Fibroblast of lung (primary cell): Measurements from ENCODE around the gene BTBD2. TPM values are rescaled to one million over a fixed set of nuclear protein-coding genes. Genes with fewer than 3 reads are reported as not detected.

Source experiments
- DNase-seq, 2 donors: peaks; one replicate each; pipeline versions ENCODE4 v3.0.0 to v3.0.0-alpha.2; 2010; ENCODE audit warnings: low read depth in 2 of 2
- H2AFZ ChIP-seq: 2 replicates; pipeline ENCODE4 v1.5.1; 2012; ENCODE audit warnings: low read length, control low read depth, inconsistent platforms
- H3K27ac ChIP-seq: 2 replicates; pipeline ENCODE4 v1.5.1; 2011; ENCODE audit warnings: low read length, control low read depth; ENCODE audit not compliant: insufficient read depth
- H3K27me3 ChIP-seq: 2 replicates; pipeline ENCODE4 v1.5.1; 2011; ENCODE audit warnings: mild to moderate bottlenecking, low read length; ENCODE audit not compliant: control insufficient read depth, insufficient read depth
- H3K36me3 ChIP-seq: 2 replicates; pipeline ENCODE4 v1.5.1; 2011; ENCODE audit warnings: low read length; ENCODE audit not compliant: control insufficient read depth, insufficient read depth
- H3K4me1 ChIP-seq: 2 replicates; pipeline ENCODE4 v1.5.1; 2011; ENCODE audit warnings: low read length; ENCODE audit not compliant: control insufficient read depth, insufficient read depth; ENCODE audit errors: extremely low read depth
- H3K4me2 ChIP-seq: 2 replicates; pipeline ENCODE4 v1.5.1; 2011; ENCODE audit warnings: low read length, control low read depth; ENCODE audit not compliant: insufficient read depth; ENCODE audit errors: extremely low read depth
- H3K4me3 ChIP-seq, 4 experiments: fragments of 200-600 bp in 1 of 4; sonication (generic) in 1 of 4; replicated peaks in 1 of 4; 2 replicates each; pipeline ENCODE4 v1.5.1; 2011 to 2016; ENCODE audit warnings: low read length in 4 of 4, low read depth in 3 of 4, mild to moderate bottlenecking in 3 of 4, control low read depth in 2 of 4, inconsistent platforms in 1 of 4, mixed read lengths in 1 of 4; ENCODE audit not compliant: insufficient read depth in 1 of 4; ENCODE audit errors: control extremely low read depth in 1 of 4
- H3K79me2 ChIP-seq: 2 replicates; pipeline ENCODE4 v1.5.1; 2012; ENCODE audit warnings: mild to moderate bottlenecking, low read length, inconsistent platforms; ENCODE audit not compliant: control insufficient read depth, insufficient read depth
- H3K9ac ChIP-seq: 2 replicates; pipeline ENCODE4 v1.5.1; 2011; ENCODE audit warnings: mild to moderate bottlenecking, low read length, control low read depth; ENCODE audit not compliant: insufficient read depth
- H3K9me3 ChIP-seq: 2 replicates; pipeline ENCODE4 v1.5.1; 2012; ENCODE audit warnings: low read depth, low read length; ENCODE audit not compliant: control insufficient read depth, insufficient read depth
- H4K20me1 ChIP-seq: 2 replicates; pipeline ENCODE4 v1.5.1; 2011; ENCODE audit warnings: low read length; ENCODE audit not compliant: control insufficient read depth, insufficient read depth; ENCODE audit errors: extremely low read depth
- EZH2 ChIP-seq: IDR thresholded peaks from 2 replicates; pipeline ENCODE4 v1.5.1; 2012; ENCODE audit warnings: low read length, control low read depth, mild to moderate bottlenecking; ENCODE audit errors: missing control alignments
- polyA plus RNA-seq, 2 donors: library from polyadenylated mRNA; depleted of rRNA in 1 of 2; stranded (reverse) in 1 of 2; unstranded in 1 of 2; fragments of >200 nt; gene quantifications; 2 replicates each; pipeline ENCODE4 v1.2.1, GENCODE V29; 2011 to 2012; ENCODE audit warnings: missing spikeins in 1 of 2
- total RNA-seq: library from RNA; depleted of rRNA; stranded (reverse); fragments of >200 nt; gene quantifications from 2 replicates; pipeline ENCODE4 v1.2.1, GENCODE V29; 2014
- TF ChIP-seq, protein P1 (sequence below), 2 donors: IDR thresholded peaks in 1 of 2; conservative IDR thresholded peaks in 1 of 2; 1 replicate in 1 of 2; 2 replicates in 1 of 2; pipeline ENCODE4 v1.5.1; 2011 to 2012; ENCODE audit warnings: low read length in 2 of 2, control low read depth in 1 of 2, inconsistent platforms in 1 of 2, low read depth in 1 of 2, mild to moderate bottlenecking in 1 of 2

BTBD2 gene
- total and polyA plus RNA-seq, 2 donors (not counting 1 experiment from before 2014, with no cell fraction given), result 14.0 to 70.2 TPM

DNA sequence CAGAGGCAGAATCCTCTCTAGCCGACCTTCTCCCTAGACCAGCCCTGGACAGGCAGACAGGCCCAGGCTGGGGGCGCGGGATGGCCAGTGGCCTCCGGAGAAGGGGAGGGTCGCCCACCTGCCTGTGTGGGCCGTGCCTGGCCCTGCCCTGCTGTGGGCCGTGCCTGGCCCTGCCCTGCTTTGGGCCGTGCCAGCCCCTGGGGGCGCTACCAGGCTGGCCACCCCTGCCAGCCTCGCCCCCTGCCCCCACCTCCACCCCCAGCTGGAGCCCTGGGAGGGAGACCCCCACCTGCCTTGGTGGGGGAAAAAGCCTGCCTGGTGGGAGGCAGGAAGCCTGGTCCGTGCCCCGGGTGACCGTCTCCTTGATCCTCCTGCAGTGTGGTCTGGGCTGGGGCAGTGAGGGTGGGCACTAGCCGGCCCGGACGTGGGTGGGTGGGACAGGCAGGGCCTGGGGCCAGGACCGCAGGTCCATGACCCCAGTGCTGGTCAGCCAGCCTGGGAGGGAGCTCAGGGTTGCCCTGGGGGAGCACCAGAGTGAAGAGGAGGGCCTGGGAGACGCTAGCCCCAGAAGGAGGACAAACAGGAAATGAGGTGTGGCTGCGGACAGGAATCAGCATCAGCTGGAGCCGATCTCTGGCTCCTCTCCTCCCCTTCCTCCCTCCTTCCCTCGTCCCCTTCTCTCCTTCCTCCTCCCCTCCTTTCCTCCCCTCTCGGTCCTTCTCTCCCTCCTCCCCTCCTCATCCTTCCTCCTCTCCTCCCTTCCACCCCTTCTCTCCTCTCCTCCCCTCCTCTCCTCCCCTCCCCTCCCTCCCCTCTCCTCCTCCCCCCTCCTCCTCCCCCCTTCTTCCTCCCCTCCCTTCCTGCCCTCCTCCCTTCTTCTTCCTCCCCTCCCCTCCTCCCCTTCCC lies 40.7 kb upstream of the BTBD2 start:
- Histone ChIP-seq H4K20me1 (no peaks in the 10 kb centered on the region), H3K27me3 (no peaks in the 10 kb centered on the region), H3K27ac (peak overlapping the region; percentile 72), H3K4me1 (peaks cover 28% of the 10 kb centered on the region), H3K9me3 (no peaks in the 10 kb centered on the region), H2AFZ (peak overlapping the region; percentile 45), H3K79me2 (no peaks in the 10 kb centered on the region), H3K36me3 (no peaks in the 10 kb centered on the region), H3K9ac (peak overlapping the region; percentile 66), H3K4me3 (peak overlapping the region in 2 of 4 experiments; percentile 4 to 42), H3K4me2 (peak overlapping the region; percentile 58)
- peak; percentile 74 to 87 for DNase-seq
- TF ChIP-seq EZH2, result no peak
- TF ChIP-seq, protein P1, sequence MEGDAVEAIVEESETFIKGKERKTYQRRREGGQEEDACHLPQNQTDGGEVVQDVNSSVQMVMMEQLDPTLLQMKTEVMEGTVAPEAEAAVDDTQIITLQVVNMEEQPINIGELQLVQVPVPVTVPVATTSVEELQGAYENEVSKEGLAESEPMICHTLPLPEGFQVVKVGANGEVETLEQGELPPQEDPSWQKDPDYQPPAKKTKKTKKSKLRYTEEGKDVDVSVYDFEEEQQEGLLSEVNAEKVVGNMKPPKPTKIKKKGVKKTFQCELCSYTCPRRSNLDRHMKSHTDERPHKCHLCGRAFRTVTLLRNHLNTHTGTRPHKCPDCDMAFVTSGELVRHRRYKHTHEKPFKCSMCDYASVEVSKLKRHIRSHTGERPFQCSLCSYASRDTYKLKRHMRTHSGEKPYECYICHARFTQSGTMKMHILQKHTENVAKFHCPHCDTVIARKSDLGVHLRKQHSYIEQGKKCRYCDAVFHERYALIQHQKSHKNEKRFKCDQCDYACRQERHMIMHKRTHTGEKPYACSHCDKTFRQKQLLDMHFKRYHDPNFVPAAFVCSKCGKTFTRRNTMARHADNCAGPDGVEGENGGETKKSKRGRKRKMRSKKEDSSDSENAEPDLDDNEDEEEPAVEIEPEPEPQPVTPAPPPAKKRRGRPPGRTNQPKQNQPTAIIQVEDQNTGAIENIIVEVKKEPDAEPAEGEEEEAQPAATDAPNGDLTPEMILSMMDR (conservative IDR thresholded peaks at IDR 0.05 in 1 of 2, IDR thresholded peaks at IDR 0.05 in 1 of 2; ENCODE audit: low read depth in 1 of 2, low read length in 2 of 2), result no peak

DNA sequence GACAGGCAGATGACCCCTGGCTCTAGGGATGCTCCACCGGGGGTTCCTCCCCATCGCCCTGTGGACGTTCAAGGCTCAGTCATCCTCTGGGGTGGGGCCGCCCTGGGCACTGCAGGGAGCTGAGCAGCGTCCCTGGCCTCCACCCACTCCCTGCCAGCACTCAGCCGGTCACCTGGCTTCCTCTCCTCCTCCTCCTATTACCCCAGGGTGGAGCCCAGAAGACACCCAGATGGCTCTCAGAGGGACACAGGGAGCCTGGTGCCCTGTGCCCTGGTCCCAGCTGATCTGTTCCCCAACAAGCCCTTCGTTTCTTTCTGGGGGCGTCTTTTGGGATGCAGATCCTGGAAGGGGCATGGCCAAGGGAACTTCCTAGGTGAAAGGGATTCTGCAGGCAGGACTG lies 39.2 kb upstream of the BTBD2 start:
- no peak overlapping the region for H3K4me3 ChIP-seq
- H3K27ac ChIP-seq, result no peak overlapping the region

More for the DNA sequence above, 39.2 kb upstream of the BTBD2 start:
- H3K4me2 ChIP-seq, result no peak overlapping the region
- H3K9me3 ChIP-seq, result no peaks in the 10 kb centered on the region
- no peaks in the 10 kb centered on the region for H4K20me1 ChIP-seq
- peaks cover 17% of the 10 kb centered on the region for H3K4me1 ChIP-seq
- H3K9ac ChIP-seq, result no peak overlapping the region
- TF ChIP-seq, protein P1 (conservative IDR thresholded peaks at IDR 0.05 in 1 of 2, IDR thresholded peaks at IDR 0.05 in 1 of 2; ENCODE audit: low read depth in 1 of 2, low read length in 2 of 2), result no peak
- TF ChIP-seq EZH2, result no peak
- H3K79me2 ChIP-seq, result peaks cover 9% of the 10 kb centered on the region
- no peaks in the 10 kb centered on the region for H3K27me3 ChIP-seq
- DNase-seq, result no peak
- H2AFZ ChIP-seq, result no peak overlapping the region
- no peaks in the 10 kb centered on the region for H3K36me3 ChIP-seq
